Right ventricle myocardium superior (tissue), 1 donor: ENCODE results near the gene TIMM23. TPM values are rescaled to one million over a fixed set of nuclear protein-coding genes. Genes with fewer than 3 reads are reported as not detected.
A peak's percentile ranks its signal among the peaks of the same experiment; 100 is the strongest.
"Not testable (repeated sequence)": the region's sequence is repeated elsewhere in the genome, so short reads cannot be mapped to it uniquely, and the experiment has no call there.

Experiments used
- ATAC-seq: fragments of 200-7000 bp; cut with Tn5 transposase; one replicate; pipeline ENCODE4 v1.9.1; 2020; ENCODE audit warnings: mild to moderate bottlenecking; ENCODE audit not compliant: poor library complexity
- DNase-seq: peaks from one replicate; pipeline ENCODE4 v3.0.0-alpha.2; 2020
- intact Hi-C: fragments of 100-400 bp; cut with DNase I; formaldehyde crosslinking; loops from one replicate; pipeline ENCODE4 v1.11.2; 2022
- total RNA-seq: library from RNA; stranded (reverse); fragmentation: NEBNext Ultra II Directional; extraction: Animal tissue kit (Norgen Biotek cat#: 25700); gene quantifications from one replicate; pipeline ENCODE4 v1.2.1, GENCODE V29; 2021
- donor health status: DM: no; HTN: yes; CAD: no; lungs with severe emphysema.

TIMM23 gene
- total RNA-seq, 1 donor from 2014 or later: 86.0 TPM

GRCh38 chr10:45981367-45981766, 9.1 kb downstream of the TIMM23 start:
- DNase-seq, intact Hi-C loops, ATAC-seq: not testable (repeated sequence)

- peak; percentile 73 for ATAC-seq
- DNase-seq, intact Hi-C loops: not testable (repeated sequence)
Measured at GRCh38 chr10:45983538-45984186, 11.4 kb downstream of the TIMM23 start.

GRCh38 chr10:45984473-45984872, 12.2 kb downstream of the TIMM23 start:
- ATAC-seq, DNase-seq, intact Hi-C loops: not testable (repeated sequence)

- ATAC-seq, DNase-seq, intact Hi-C loops: not testable (repeated sequence)
Measured at GRCh38 chr10:45985590-45985989, 13.3 kb downstream of the TIMM23 start.

- intact Hi-C loops: no loop called here
- DNase-seq: no peak
- no peak for ATAC-seq
Measured at GRCh38 chr10:45997557-45997956, 25.3 kb downstream of the TIMM23 start.

GRCh38 chr10:45997994-45998763, 25.9 kb downstream of the TIMM23 start:
- intact Hi-C loops: no loop called here
- DNase-seq (no peak), ATAC-seq (no peak)

GRCh38 chr10:45999955-46000354, 27.7 kb downstream of the TIMM23 start:
- ATAC-seq, DNase-seq, intact Hi-C loops: not testable (repeated sequence)

GRCh38 chr10:46000538-46000937, 28.2 kb downstream of the TIMM23 start:
- no peak for ATAC-seq

GRCh38 chr10:46001187-46001756, 29.0 kb downstream of the TIMM23 start:
- ATAC-seq: no peak
- intact Hi-C loops: no loop called here
- DNase-seq: no peak

More at GRCh38 chr10:46000538-46000937, 28.2 kb downstream of the TIMM23 start:
- intact Hi-C loops: no loop called here
- no peak for DNase-seq

- DNase-seq, intact Hi-C loops, ATAC-seq: not testable (repeated sequence)
Measured at GRCh38 chr10:46002189-46002687, 29.9 kb downstream of the TIMM23 start.

- no peak for DNase-seq
- intact Hi-C loops: no loop called here
- peak; percentile 9 for ATAC-seq
Measured at GRCh38 chr10:46002916-46003693, 30.8 kb downstream of the TIMM23 start.

- intact Hi-C loops: no loop called here
- DNase-seq (no peak), ATAC-seq (no peak)
Measured at GRCh38 chr10:46004963-46005362, 32.7 kb downstream of the TIMM23 start.

- no peak for ATAC-seq
- intact Hi-C loops: no loop called here
- DNase-seq: no peak
Measured at GRCh38 chr10:46005383-46005782, 33.1 kb downstream of the TIMM23 start.

GRCh38 chr10:46006219-46006618, 33.9 kb downstream of the TIMM23 start:
- no peak for ATAC-seq
- intact Hi-C loops: no loop called here
- no peak for DNase-seq

GRCh38 chr10:46012746-46013145, 40.5 kb downstream of the TIMM23 start:
- no peak for ATAC-seq
- DNase-seq: no peak
- intact Hi-C loops: no loop called here

GRCh38 chr10:46014206-46014605, 41.9 kb downstream of the TIMM23 start:
- ATAC-seq (no peak), DNase-seq (no peak)
- intact Hi-C loops: no loop called here

- DNase-seq (no peak), ATAC-seq (no peak)
- intact Hi-C loops: no loop called here
Measured at GRCh38 chr10:46014683-46015405, 42.6 kb downstream of the TIMM23 start.

GRCh38 chr10:46016190-46016589, 43.9 kb downstream of the TIMM23 start:
- ATAC-seq: no peak
- no peak for DNase-seq
- intact Hi-C loops: no loop called here
